HepG2 (cell line): Measurements from ENCODE around the gene C4B. TPM values are rescaled to one million over a fixed set of nuclear protein-coding genes. Genes with fewer than 3 reads are reported as not detected.

Experiments used
- CBX1 ChIP-seq: IDR thresholded peaks from one replicate; pipeline ENCODE4 v1.6.1; 2016; ENCODE audit warnings: antibody characterized with exemption, low read depth
- CTCF ChIP-seq: sonication (generic); formaldehyde crosslinking; IDR thresholded peaks from 2 replicates; pipeline ENCODE4 v1.5.0; 2020; ENCODE audit warnings: mild to moderate bottlenecking, missing genetic modification reagents, moderate library complexity
- EZH2 ChIP-seq: conservative IDR thresholded peaks from 2 replicates; pipeline ENCODE4 v1.6.1; 2012; ENCODE audit warnings: mild to moderate bottlenecking, low read depth, low read length, moderate library complexity
- GATA4 ChIP-seq: sonication (generic); IDR thresholded peaks from 2 replicates; pipeline ENCODE4 v1.6.1; 2016; ENCODE audit warnings: antibody characterized with exemption, low read depth, borderline replicate concordance
- MAZ ChIP-seq, 2 experiments: sonication (generic) in 1 of 2; formaldehyde crosslinking in 1 of 2; IDR thresholded peaks; 2 replicates each; pipeline versions ENCODE4 v1.5.0 to v1.6.1; 2012 to 2020; ENCODE audit warnings: low read depth in 2 of 2, mild to moderate bottlenecking in 2 of 2, borderline replicate concordance in 1 of 2, improper control_type of control experiment in 1 of 2, low read length in 1 of 2, missing genetic modification reagents in 1 of 2, moderate library complexity in 1 of 2
- NFKB2 ChIP-seq: sonication (generic); formaldehyde crosslinking; IDR thresholded peaks from 2 replicates; pipeline ENCODE4 v1.4.0; 2020; ENCODE audit warnings: missing genetic modification reagents, borderline replicate concordance
- NR2C2 ChIP-seq: sonication (generic); formaldehyde crosslinking; IDR thresholded peaks from 2 replicates; pipeline ENCODE4 v1.4.0; 2020; ENCODE audit warnings: missing genetic modification reagents, mild to moderate bottlenecking, moderate library complexity, borderline replicate concordance
- PREB ChIP-seq: sonication (generic); formaldehyde crosslinking; IDR thresholded peaks from 2 replicates; pipeline ENCODE4 v1.4.0; 2020; ENCODE audit warnings: missing genetic modification reagents
- PRMT3 ChIP-seq: sonication (generic); formaldehyde crosslinking; IDR thresholded peaks from 2 replicates; pipeline ENCODE4 v1.8.1; 2022; ENCODE audit warnings: low read depth, mild to moderate bottlenecking, moderate library complexity, missing genetic modification reagents, borderline replicate concordance
- PTBP1 ChIP-seq: fragments of 200-400 bp; formaldehyde crosslinking; IDR thresholded peaks from 2 replicates; pipeline ENCODE4 v1.6.1; 2018; ENCODE audit warnings: low read length, low read depth; ENCODE audit not compliant: poor library complexity, severe bottlenecking
- SNAI1 ChIP-seq: sonication (generic); formaldehyde crosslinking; IDR thresholded peaks from 2 replicates; pipeline ENCODE4 v1.5.0; 2020; ENCODE audit warnings: mild to moderate bottlenecking, missing genetic modification reagents, borderline replicate concordance
- TFE3 ChIP-seq: IDR thresholded peaks from 2 replicates; pipeline ENCODE4 v1.6.1; 2016
- ZBTB38 ChIP-seq: sonication (generic); formaldehyde crosslinking; IDR thresholded peaks from 2 replicates; pipeline ENCODE4 v1.5.1; 2020; ENCODE audit warnings: mild to moderate bottlenecking, missing genetic modification reagents
- ZNF281 ChIP-seq: sonication (generic); formaldehyde crosslinking; IDR thresholded peaks from 2 replicates; pipeline ENCODE4 v1.4.0; 2020; ENCODE audit warnings: missing genetic modification reagents, borderline replicate concordance
- ZNF580 ChIP-seq: IDR thresholded peaks from 2 replicates; pipeline ENCODE4 v1.6.1; 2016; ENCODE audit warnings: low read depth, borderline replicate concordance
- ZNF607 ChIP-seq: sonication (generic); formaldehyde crosslinking; IDR thresholded peaks from 2 replicates; pipeline ENCODE4 v1.5.1; 2020; ENCODE audit warnings: missing genetic modification reagents, mild to moderate bottlenecking, borderline replicate concordance
- polyA plus RNA-seq, 8 experiments: library from polyadenylated mRNA; depleted of rRNA in 3 of 8; stranded (reverse) in 7 of 8; unstranded in 1 of 8; fragments of >200 nt; fragmentation: Illumina TruSeq in 4 of 8; extraction: Trizol in 4 of 8; gene quantifications; 2 replicates each; pipeline versions ENCODE4 v1.2.1 to v1.2.3, GENCODE V29; 2011 to 2016; ENCODE audit warnings: low read depth in 4 of 8, missing spikeins in 1 of 8, mixed read lengths in 1 of 8; ENCODE audit not compliant: insufficient read depth in 1 of 8
- total RNA-seq, 5 experiments: library from RNA; depleted of rRNA; stranded (reverse); fragments of >200 nt; fragmentation: Illumina TruSeq; extraction: Trizol; gene quantifications; 2 replicates each; pipeline ENCODE4 v1.2.3, GENCODE V29; 2016; ENCODE audit warnings: low read depth in 1 of 5

C4B gene
- total and polyA plus RNA-seq, 2 of the 13 experiments (the other 11 are each of a cell fraction or from before 2014, with no cell fraction given) = 167 to 538 TPM

GRCh38 chr6:32047855-32048766 lies 33.5 kb downstream of the C4B start (continued):
- TF ChIP-seq PTBP1 (no peak), ZNF281 (0 out of 2 replicates have a peak, but pooled peaks have one; percentile 24), NR2C2 (CRISPR knock-in tag) (peak; percentile 64; the same call in 1 of the 2 replicates), CTCF (peak; percentile 96), NFKB2 (CRISPR knock-in tag) (peak; percentile 88; the same call in 1 of the 2 replicates), TFE3 (CRISPR knock-in tag) (peak; percentile 60; the same call in 1 of the 2 replicates), SNAI1 (CRISPR knock-in tag) (no peak), ZNF607 (peak; percentile 81; the same call in 1 of the 2 replicates), PREB (CRISPR knock-in tag) (0 out of 2 replicates have a peak, but pooled peaks have one; percentile 57), ZNF580 (CRISPR knock-in tag) (peak; percentile 43; the same call in 1 of the 2 replicates), CBX1 (peak; percentile 64), MAZ (IDR thresholded peaks at IDR 0.05; ENCODE audit: borderline replicate concordance, low read depth, low read length) (no peak; the same call in 1 of the 2 replicates), MAZ (CRISPR knock-in tag; IDR thresholded peaks at IDR 0.05; ENCODE audit: low read depth) (peak; percentile 77), EZH2 (no peak), GATA4 (0 out of 2 replicates have a peak, but pooled peaks have one; percentile 16), ZBTB38 (peak; percentile 13; the same call in 1 of the 2 replicates), PRMT3 (no peak)
